Measurements from ENCODE around the gene FOCAD. TPM values are rescaled to one million over a fixed set of nuclear protein-coding genes. Genes with fewer than 3 reads are reported as not detected.
A peak's percentile ranks its signal among the peaks of the same experiment; 100 is the strongest.
"Not testable (repeated sequence)": the region's sequence is repeated elsewhere in the genome, so short reads cannot be mapped to it uniquely, and the experiment has no call there.

The FOCAD gene
- total RNA-seq, 8 experiments from 2014 or later: 23.1 to 59.7 (median 43.2) TPM

DNA sequence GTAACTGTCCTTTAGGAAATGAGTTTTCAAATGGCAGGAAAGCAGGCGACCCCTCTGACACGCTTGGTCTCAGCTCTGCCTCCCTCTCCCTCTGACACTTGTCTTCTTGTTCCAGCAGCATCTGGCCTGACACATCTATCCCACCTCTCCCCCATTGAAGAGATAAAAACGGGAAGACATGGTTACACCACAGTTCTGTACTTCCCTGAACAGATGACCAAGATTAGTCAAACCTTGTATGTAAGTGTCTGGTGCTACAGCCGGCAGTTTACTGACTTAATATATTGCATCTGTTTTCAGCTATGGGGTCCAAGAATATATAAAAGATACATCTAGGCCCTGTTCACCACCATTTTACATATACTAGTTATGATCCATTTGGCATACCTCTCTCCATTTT lies 32.1 kb upstream of the FOCAD start:
- H3K4me1 ChIP-seq (replicated peaks in 1 of 2): no peaks in the 10 kb centered on the region
- no peak for ATAC-seq (replicated peaks in 6 of 8)
- H3K4me3 ChIP-seq: no peak overlapping the region
- no peak overlapping the region for H3K27ac ChIP-seq
- 0 to 100% (median 76%) methylated on average over 1 to 4 of the region's 4 CpGs; no CpG with 5 or more reads in 1 of the 10 experiments for WGBS, 10 experiments
- in situ Hi-C loops (cut with MboI; ENCODE audit: low pct_unique_long_range_greater_than_20kb in 2 of 9, low sequenced_read_pairs in 9 of 9, unreplicated experiment in 9 of 9): no loop called here

DNA sequence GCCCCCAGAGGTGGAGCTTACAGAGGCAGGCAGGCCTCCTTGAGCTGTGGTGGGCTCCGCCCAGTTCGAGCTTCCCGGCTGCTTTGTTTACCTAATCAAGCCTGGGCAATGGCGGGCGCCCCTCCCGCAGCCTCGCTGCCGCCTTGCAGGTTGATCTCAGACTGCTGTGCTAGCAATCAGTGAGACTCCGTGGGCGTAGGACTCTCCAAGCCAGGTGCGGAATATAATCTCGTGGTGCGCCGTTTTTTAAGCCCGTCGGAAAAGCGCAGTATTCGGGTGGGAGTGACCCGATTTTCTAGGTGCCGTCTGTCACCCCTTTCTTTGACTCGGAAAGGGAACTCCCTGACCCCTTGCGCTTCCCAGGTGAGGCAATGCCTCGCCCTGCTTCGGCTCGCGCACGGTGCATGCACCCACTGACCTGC lies 25.8 kb upstream of the FOCAD start:
- H3K27ac ChIP-seq: peak overlapping the region; percentile 86 to 94
- in situ Hi-C loops (cut with MboI; ENCODE audit: low pct_unique_long_range_greater_than_20kb in 2 of 9, low sequenced_read_pairs in 9 of 9, unreplicated experiment in 9 of 9); ATAC-seq (replicated peaks in 6 of 8): not testable (repeated sequence)
- H3K4me3 ChIP-seq: peak overlapping the region; percentile 40 to 88 (median 62)
- WGBS, 10 experiments: no CpG with 5 or more reads among the region's 27 CpGs
- H3K4me1 ChIP-seq (replicated peaks in 1 of 2): peaks cover 27 to 36% of the 10 kb centered on the region in 2 donors

DNA sequence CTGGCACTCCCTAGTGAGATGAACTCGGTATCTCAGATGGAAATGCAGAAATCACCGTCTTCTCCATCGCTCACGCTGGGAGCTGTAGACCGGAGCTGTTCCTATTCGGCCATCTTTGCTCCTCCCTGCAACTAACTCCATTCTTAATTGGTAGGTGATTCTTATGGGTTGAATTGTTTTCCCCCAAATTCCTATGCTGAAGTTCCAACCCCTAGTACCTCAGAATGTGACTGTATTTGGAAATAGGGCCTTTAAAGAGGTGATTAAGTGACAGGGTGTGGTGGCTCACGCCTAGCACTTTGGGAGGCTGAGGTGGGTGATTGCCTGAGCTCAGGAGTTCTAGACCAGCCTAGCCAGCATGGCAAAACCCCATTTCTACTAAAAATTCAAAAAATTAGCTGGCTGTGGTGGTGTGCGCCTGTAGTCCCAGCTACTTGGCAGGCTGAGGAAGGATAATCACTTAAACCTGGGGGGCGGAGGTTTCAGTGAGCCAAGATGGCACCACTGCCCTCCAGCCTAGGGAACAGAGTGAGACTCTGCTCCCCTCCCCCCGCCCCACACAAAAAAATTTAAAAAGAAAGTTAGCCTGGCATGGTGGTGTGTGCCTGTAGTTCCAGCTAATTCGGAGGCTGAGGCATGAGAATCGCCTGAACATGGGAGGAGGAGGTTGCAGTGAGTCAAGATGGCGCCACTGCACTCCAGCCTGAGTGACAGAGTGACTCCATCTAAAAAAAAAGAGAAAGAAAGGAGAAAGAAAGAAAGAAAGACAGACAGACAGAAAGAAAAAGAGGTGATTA lies 25.2 kb upstream of the FOCAD start:
- WGBS, 10 experiments: 0 to 100% (median 77%) methylated on average over 1 to 5 of the region's 13 CpGs; no CpG with 5 or more reads in 1 of the 10 experiments
- Histone ChIP-seq H3K4me1 (replicated peaks in 1 of 2) (peaks cover 27 to 40% of the 10 kb centered on the region in 2 donors), H3K4me3 (peak overlapping the region; percentile 40 to 88 (median 62)), H3K27ac (peak overlapping the region; percentile 86 to 94)
- in situ Hi-C loops (cut with MboI; ENCODE audit: low pct_unique_long_range_greater_than_20kb in 2 of 9, low sequenced_read_pairs in 9 of 9, unreplicated experiment in 9 of 9): no loop called here
- ATAC-seq (replicated peaks in 6 of 8): peak; percentile 40 to 68 (median 62)

DNA sequence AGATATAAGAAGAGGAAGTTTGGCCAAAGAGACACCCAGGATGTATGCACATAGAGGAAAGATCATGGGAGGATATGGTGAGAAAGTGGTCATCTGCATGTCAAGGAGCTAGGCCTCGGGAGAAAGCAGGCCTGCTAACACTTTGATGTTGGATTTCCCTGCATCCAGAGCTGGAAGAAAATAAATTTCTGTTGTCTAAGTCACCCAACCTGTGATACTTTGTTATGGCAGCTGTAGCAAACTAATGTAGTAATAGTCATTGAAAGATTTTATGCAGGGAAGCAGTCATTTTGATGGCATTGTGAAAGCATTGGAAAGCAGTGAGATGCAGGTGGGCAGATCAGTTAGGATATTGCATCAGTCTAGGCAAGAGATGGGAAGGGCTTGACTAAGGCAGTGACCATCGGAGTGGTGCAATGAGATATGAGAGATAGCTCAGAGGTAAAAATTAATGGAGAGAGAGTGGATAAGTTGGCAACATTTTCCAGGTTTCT lies 24.5 kb upstream of the FOCAD start:
- peak in 3 of 8 experiments; percentile 31 to 70 (median 62) for ATAC-seq (replicated peaks in 6 of 8)
- H3K4me1 ChIP-seq (replicated peaks in 1 of 2): peaks cover 27 to 40% of the 10 kb centered on the region in 2 donors

DNA sequence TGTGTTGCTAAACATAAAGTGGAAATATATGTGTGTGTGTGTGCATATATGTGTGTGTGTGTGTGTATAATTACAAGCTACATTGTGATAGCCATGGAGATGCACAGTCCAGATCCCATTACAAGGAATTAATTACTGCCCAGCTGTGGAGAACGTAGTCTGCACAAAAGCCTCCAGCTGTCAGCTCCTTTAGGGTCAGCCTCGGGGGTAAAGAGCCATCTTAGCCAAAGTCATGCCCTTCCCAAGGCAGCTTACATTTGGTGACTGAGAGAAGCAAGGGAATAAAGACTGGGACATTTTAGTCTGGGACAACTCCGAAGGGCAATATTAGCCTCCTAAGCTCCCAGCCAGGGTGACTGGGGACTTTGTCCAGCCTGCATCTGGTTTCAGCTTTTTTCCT lies 21.9 kb upstream of the FOCAD start:
- in situ Hi-C loops (cut with MboI; ENCODE audit: low pct_unique_long_range_greater_than_20kb in 2 of 9, low sequenced_read_pairs in 9 of 9, unreplicated experiment in 9 of 9): no loop called here
- Histone ChIP-seq H3K27ac (no peak overlapping the region), H3K4me1 (replicated peaks in 1 of 2) (peaks cover 27 to 40% of the 10 kb centered on the region in 2 donors), H3K4me3 (peak overlapping the region in 4 of 5 donors; percentile 11 to 21 (median 14))
- WGBS, 10 experiments: 0 to 67% (median 24%) methylated on average over 1 to 2 of the region's 3 CpGs; no CpG with 5 or more reads in 3 of the 10 experiments
- peak in 5 of 8 experiments; percentile 27 to 49 (median 41) for ATAC-seq (replicated peaks in 6 of 8)

More for the DNA sequence above, 24.5 kb upstream of the FOCAD start:
- Histone ChIP-seq H3K27ac (peak overlapping the region in 1 of 2 donors; percentile 22), H3K4me3 (peak overlapping the region; percentile 40 to 88 (median 62))
- in situ Hi-C loops (cut with MboI; ENCODE audit: low pct_unique_long_range_greater_than_20kb in 2 of 9, low sequenced_read_pairs in 9 of 9, unreplicated experiment in 9 of 9): no loop called here
- WGBS, 10 experiments: 20 to 100% (median 55%) methylated on average over 1 to 2 of the region's 2 CpGs

DNA sequence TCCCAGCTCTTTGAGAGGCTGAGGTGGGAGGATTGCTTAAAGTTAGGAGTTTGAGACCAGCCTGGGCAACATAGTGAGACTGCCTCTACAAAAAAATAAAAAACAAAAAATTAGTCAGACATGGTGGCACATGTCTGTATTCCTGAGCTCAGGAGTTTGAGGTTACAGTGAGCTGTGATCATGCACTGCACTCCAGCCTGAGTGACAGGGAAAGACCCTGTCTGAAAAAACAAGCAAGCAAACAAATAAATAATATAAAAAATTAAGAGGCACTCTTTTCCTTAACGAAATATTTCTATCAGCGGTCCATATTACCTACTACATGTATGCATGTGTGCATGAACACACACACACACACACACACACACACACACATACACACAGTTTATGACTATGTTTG lies 20.9 kb upstream of the FOCAD start:
- H3K4me3 ChIP-seq: no peak overlapping the region
- no peak overlapping the region for H3K27ac ChIP-seq
- no peak for ATAC-seq (replicated peaks in 6 of 8)
- H3K4me1 ChIP-seq (replicated peaks in 1 of 2): peaks cover 27 to 46% of the 10 kb centered on the region in 2 donors
- in situ Hi-C loops (cut with MboI; ENCODE audit: low pct_unique_long_range_greater_than_20kb in 2 of 9, low sequenced_read_pairs in 9 of 9, unreplicated experiment in 9 of 9): no loop called here
- WGBS, 10 experiments: 61 to 100% (median 92%) methylated on average over 1 to 2 of the region's 2 CpGs; no CpG with 5 or more reads in 1 of the 10 experiments

DNA sequence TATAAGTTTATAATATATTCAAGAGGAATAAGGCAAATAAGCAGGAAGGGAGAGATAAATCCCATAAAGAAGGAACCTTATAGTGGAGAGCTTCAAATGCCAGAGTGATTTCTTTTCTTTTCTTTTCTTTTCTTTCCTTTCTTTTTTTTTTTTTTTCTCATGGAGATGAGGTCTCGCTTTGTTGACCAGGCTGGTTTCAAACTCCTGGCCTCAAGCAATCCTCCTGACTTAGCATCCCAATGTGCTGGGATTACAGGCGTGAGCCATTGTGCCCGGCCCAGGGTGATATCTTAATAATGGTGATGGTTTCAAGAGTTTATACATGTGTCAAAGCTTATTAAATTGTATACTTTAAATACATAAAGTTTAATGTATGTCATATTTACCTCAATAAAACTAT lies 19.6 kb upstream of the FOCAD start:
- 54 to 93% (median 86%) methylated on average over 2 to 3 of the region's 3 CpGs; no CpG with 5 or more reads in 1 of the 10 experiments for WGBS, 10 experiments
- no peak for ATAC-seq (replicated peaks in 6 of 8)
- no peak overlapping the region for H3K27ac ChIP-seq
- peaks cover 25 to 51% of the 10 kb centered on the region in 2 donors for H3K4me1 ChIP-seq (replicated peaks in 1 of 2)
- in situ Hi-C loops (cut with MboI; ENCODE audit: low pct_unique_long_range_greater_than_20kb in 2 of 9, low sequenced_read_pairs in 9 of 9, unreplicated experiment in 9 of 9): no loop called here
- H3K4me3 ChIP-seq: no peak overlapping the region

DNA sequence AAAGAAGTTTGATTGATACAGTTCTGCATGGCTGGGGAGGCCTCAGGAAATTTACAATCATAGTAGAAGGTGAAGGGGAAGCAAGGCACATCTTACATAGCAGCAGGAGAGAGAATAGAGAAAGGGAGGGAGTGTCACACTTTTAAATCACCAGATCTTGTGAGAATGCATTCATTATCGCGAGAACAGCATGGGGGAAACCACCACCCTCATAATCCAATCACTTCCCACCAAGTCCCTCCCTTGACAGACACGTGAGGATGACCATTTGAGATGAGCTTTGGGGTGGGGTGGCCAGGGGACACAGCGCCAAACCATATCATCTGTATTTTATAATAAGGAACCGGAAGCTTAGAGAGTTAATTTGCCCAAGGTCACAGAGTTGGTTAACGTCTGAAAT lies 13.7 kb upstream of the FOCAD start:
- ATAC-seq (replicated peaks in 6 of 8): no peak
- peaks cover 0 to 16% of the 10 kb centered on the region in 2 donors for H3K4me1 ChIP-seq (replicated peaks in 1 of 2)
- in situ Hi-C loops (cut with MboI; ENCODE audit: low pct_unique_long_range_greater_than_20kb in 2 of 9, low sequenced_read_pairs in 9 of 9, unreplicated experiment in 9 of 9): no loop called here

DNA sequence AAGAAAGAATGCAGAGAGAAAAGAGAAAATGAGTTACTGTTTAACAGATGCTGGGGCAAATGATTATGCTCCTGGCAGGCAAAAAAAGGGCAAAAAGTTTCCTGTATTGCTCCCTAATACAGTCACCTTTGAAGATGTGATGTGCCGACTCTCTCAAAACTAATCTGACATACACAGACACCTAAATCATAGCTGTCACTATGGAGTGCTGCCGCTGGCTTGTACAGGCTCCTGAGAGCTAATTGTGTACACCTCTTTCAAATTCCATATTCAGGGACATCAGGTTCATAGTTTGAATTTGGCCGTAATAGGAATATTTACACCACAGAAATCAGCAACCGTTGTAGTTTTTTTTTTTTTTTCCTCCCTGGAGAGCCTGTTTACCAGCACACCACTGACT lies 12.4 kb upstream of the FOCAD start:
- Histone ChIP-seq H3K4me3 (no peak overlapping the region), H3K4me1 (replicated peaks in 1 of 2) (peaks cover 0 to 16% of the 10 kb centered on the region in 2 donors), H3K27ac (no peak overlapping the region)
- ATAC-seq (replicated peaks in 6 of 8): no peak
- in situ Hi-C loops (cut with MboI; ENCODE audit: low pct_unique_long_range_greater_than_20kb in 2 of 9, low sequenced_read_pairs in 9 of 9, unreplicated experiment in 9 of 9): no loop called here
- WGBS, 10 experiments: 62 to 100% (median 86%) methylated on average over 1 to 4 of the region's 4 CpGs

More for the DNA sequence above, 13.7 kb upstream of the FOCAD start:
- H3K27ac ChIP-seq: no peak overlapping the region
- no peak overlapping the region for H3K4me3 ChIP-seq
- WGBS, 10 experiments: 33 to 79% (median 68%) methylated on average over 1 to 6 of the region's 6 CpGs; no CpG with 5 or more reads in 4 of the 10 experiments

DNA sequence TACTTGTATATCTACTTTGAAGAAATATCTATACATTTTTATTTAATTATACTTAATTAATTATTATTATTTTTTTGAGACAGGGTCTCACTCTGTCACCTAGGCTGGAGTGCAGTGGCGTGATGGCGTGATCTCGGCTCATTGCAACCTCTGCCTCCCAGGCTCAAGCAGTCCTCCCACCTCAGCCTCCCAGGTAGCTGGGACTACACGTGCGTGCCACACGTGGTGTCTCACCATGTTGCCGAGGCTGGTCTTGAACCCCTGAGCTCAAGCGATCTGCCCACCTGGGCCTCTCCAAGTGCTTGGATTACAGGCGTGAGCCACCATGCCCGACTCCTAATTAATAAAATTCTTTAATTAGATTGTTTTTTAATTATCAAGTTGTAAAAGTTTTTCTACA lies 10.5 kb upstream of the FOCAD start:
- 83 to 100% (median 95%) methylated on average over 1 to 9 of the region's 10 CpGs; no CpG with 5 or more reads in 4 of the 10 experiments for WGBS, 10 experiments
- peaks cover 4 to 15% of the 10 kb centered on the region in 2 donors for H3K4me1 ChIP-seq (replicated peaks in 1 of 2)
- H3K4me3 ChIP-seq; H3K27ac ChIP-seq; ATAC-seq (replicated peaks in 6 of 8); in situ Hi-C loops (cut with MboI; ENCODE audit: low pct_unique_long_range_greater_than_20kb in 2 of 9, low sequenced_read_pairs in 9 of 9, unreplicated experiment in 9 of 9): not testable (repeated sequence)

DNA sequence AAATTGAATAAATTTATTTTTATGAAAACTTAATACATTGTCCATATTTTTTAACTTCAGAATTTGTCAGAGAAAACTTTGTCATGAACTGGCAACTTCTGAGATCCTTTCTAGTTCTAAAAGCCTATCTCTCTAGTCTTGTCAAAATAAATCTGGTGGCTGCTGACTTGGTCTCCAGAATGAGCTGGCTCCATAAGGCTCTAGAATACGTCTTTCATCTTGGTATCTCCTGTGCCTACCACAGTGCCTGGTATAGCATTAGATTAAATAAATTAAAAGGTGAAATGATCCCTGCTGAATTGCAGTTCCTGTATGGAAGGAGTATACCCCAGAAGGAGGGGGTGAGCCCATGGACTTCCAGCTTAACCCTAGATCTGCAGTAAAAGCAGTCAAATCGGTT lies 2.6 kb upstream of the FOCAD start:
- Histone ChIP-seq H3K4me1 (replicated peaks in 1 of 2) (peaks cover 17 to 34% of the 10 kb centered on the region in 2 donors), H3K4me3 (no peak overlapping the region), H3K27ac (no peak overlapping the region)
- 92 to 100% (median 100%) methylated on average over 1 to 2 of the region's 2 CpGs; no CpG with 5 or more reads in 1 of the 10 experiments for WGBS, 10 experiments
- in situ Hi-C loops (cut with MboI; ENCODE audit: low pct_unique_long_range_greater_than_20kb in 2 of 9, low sequenced_read_pairs in 9 of 9, unreplicated experiment in 9 of 9): no loop called here
- ATAC-seq (replicated peaks in 6 of 8): no peak

DNA sequence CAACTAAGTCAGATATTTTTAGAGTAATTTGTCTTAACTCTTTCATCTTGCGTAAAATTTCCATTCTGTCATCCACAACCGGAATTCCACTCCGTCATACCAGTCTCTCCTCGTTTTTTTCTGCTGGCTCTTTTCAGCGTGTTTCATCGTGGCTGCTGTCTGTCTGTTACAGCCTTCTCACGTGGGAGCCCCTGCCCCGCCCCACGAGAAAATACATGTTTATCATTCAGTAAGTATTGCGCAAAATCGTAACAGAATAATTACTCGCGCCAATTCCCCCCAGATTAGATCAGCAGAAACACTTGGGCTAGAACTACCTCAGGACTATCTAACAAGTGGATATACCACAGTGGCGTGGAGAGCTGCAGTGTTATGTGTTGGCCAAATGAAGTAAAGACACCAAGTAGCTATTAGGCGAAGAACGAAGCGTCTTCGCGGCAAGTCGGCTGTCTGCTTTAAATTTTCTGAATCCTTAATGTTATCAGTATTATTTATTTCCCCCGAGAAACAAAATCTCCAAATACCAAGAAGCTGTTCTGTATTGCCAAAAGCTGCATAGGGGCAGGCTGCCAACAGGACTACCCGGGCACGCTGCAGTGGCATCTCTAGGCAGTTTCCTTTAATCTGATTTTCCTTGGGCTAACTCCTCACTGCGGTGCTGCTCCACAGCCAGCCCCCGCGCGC lies 566 bp upstream of the FOCAD start:
- peak; percentile 5 to 17 (median 10) for ATAC-seq (replicated peaks in 6 of 8)
- Histone ChIP-seq H3K4me1 (replicated peaks in 1 of 2) (peaks cover 14 to 25% of the 10 kb centered on the region in 2 donors), H3K27ac (peak overlapping the region; percentile 40 to 50), H3K4me3 (peak overlapping the region; percentile 59 to 83 (median 74))
- WGBS, 10 experiments: 0 to 49% (median 14%) methylated on average over 10 to 23 of the region's 27 CpGs
- in situ Hi-C loops (cut with MboI; ENCODE audit: low pct_unique_long_range_greater_than_20kb in 2 of 9, low sequenced_read_pairs in 9 of 9, unreplicated experiment in 9 of 9): no loop called here

Measured in motor neuron (in vitro differentiated cells).